HUES6 (cell line): Measurements from ENCODE around the gene CFAP46.

Source experiments
- H3K27ac ChIP-seq: 2 replicates; pipeline ENCODE4 v1.7.0; 2013; ENCODE audit warnings: low read depth, mild to moderate bottlenecking, low read length, inconsistent platforms
- H3K27me3 ChIP-seq: 2 replicates; pipeline ENCODE4 v1.6.1; 2013; ENCODE audit warnings: low read length; ENCODE audit not compliant: control insufficient read depth, insufficient read depth
- H3K36me3 ChIP-seq: 2 replicates; pipeline ENCODE4 v1.6.1; 2013; ENCODE audit warnings: low read length; ENCODE audit not compliant: control insufficient read depth, insufficient read depth
- H3K4me1 ChIP-seq: 2 replicates; pipeline ENCODE4 v1.6.1; 2013; ENCODE audit warnings: low read length; ENCODE audit not compliant: control insufficient read depth, insufficient read depth
- H3K4me3 ChIP-seq: 2 replicates; pipeline ENCODE4 v1.5.1; 2013; ENCODE audit warnings: low read depth, low read length
- H3K9ac ChIP-seq: one replicate; pipeline ENCODE4 v1.6.1; 2013; ENCODE audit warnings: mild to moderate bottlenecking, low read length
- H3K9me3 ChIP-seq: 2 replicates; pipeline ENCODE4 v1.6.1; 2013; ENCODE audit warnings: low read depth, low read length; ENCODE audit not compliant: control insufficient read depth, insufficient read depth

Gene CFAP46

GRCh38 chr10:132915411-132915810, 27.0 kb downstream of the CFAP46 start:
- Histone ChIP-seq H3K9me3 (no peaks in the 10 kb centered on the region), H3K36me3 (no peaks in the 10 kb centered on the region), H3K9ac (no peak overlapping the region), H3K4me3 (no peak overlapping the region), H3K27me3 (peaks cover 6% of the 10 kb centered on the region; the same call in 1 of the 2 replicates), H3K4me1 (peaks cover 11% of the 10 kb centered on the region), H3K27ac (no peak overlapping the region)

GRCh38 chr10:132914732-132915131, 27.6 kb downstream of the CFAP46 start:
- no peaks in the 10 kb centered on the region for H3K36me3 ChIP-seq
- peaks cover 11% of the 10 kb centered on the region for H3K4me1 ChIP-seq
- H3K4me3 ChIP-seq: no peak overlapping the region
- H3K27me3 ChIP-seq: peaks cover 6% of the 10 kb centered on the region; the same call in 1 of the 2 replicates
- no peak overlapping the region for H3K9ac ChIP-seq
- no peak overlapping the region for H3K27ac ChIP-seq
- H3K9me3 ChIP-seq: no peaks in the 10 kb centered on the region

- Histone ChIP-seq H3K36me3 (no peaks in the 10 kb centered on the region), H3K9me3 (no peaks in the 10 kb centered on the region), H3K4me3 (no peak overlapping the region), H3K27me3 (peaks cover 6% of the 10 kb centered on the region; the same call in 1 of the 2 replicates), H3K4me1 (peaks cover 11% of the 10 kb centered on the region), H3K9ac (no peak overlapping the region), H3K27ac (no peak overlapping the region)
Observed at GRCh38 chr10:132913559-132914115, 28.7 kb downstream of the CFAP46 start.

- no peaks in the 10 kb centered on the region for H3K9me3 ChIP-seq
- no peak overlapping the region for H3K27ac ChIP-seq
- no peak overlapping the region for H3K4me3 ChIP-seq
- peaks cover 11% of the 10 kb centered on the region for H3K4me1 ChIP-seq
- no peak overlapping the region for H3K9ac ChIP-seq
- peaks cover 6% of the 10 kb centered on the region; the same call in 1 of the 2 replicates for H3K27me3 ChIP-seq
- no peaks in the 10 kb centered on the region for H3K36me3 ChIP-seq
Observed at GRCh38 chr10:132912713-132913558, 29.4 kb downstream of the CFAP46 start.

- Histone ChIP-seq H3K4me3 (no peak overlapping the region), H3K4me1 (peaks cover 11% of the 10 kb centered on the region), H3K27me3 (peaks cover 6% of the 10 kb centered on the region; the same call in 1 of the 2 replicates), H3K9me3 (no peaks in the 10 kb centered on the region), H3K36me3 (no peaks in the 10 kb centered on the region), H3K9ac (no peak overlapping the region), H3K27ac (no peak overlapping the region)
Observed at GRCh38 chr10:132912225-132912712, 30.1 kb downstream of the CFAP46 start.

- no peak overlapping the region for H3K27ac ChIP-seq
- H3K4me3 ChIP-seq: no peak overlapping the region
- peaks cover 6% of the 10 kb centered on the region; the same call in 1 of the 2 replicates for H3K27me3 ChIP-seq
- no peak overlapping the region for H3K9ac ChIP-seq
- H3K4me1 ChIP-seq: peaks cover 11% of the 10 kb centered on the region
- H3K36me3 ChIP-seq: no peaks in the 10 kb centered on the region
- no peaks in the 10 kb centered on the region for H3K9me3 ChIP-seq
Observed at GRCh38 chr10:132911786-132912097, 30.6 kb downstream of the CFAP46 start.

- peaks cover 11% of the 10 kb centered on the region for H3K4me1 ChIP-seq
- H3K27me3 ChIP-seq: peaks cover 6% of the 10 kb centered on the region; the same call in 1 of the 2 replicates
- H3K9ac ChIP-seq: no peak overlapping the region
- H3K27ac ChIP-seq: no peak overlapping the region
- no peaks in the 10 kb centered on the region for H3K36me3 ChIP-seq
- no peak overlapping the region for H3K4me3 ChIP-seq
- H3K9me3 ChIP-seq: no peaks in the 10 kb centered on the region
Observed at GRCh38 chr10:132910901-132911785, 31.2 kb downstream of the CFAP46 start.

- H3K4me3 ChIP-seq: no peak overlapping the region
- H3K9me3 ChIP-seq: 0 out of 2 replicates have a peak, but pooled peaks cover 4% of the 10 kb centered on the region
- H3K27ac ChIP-seq: no peak overlapping the region
- H3K4me1 ChIP-seq: peaks cover 11% of the 10 kb centered on the region
- no peaks in the 10 kb centered on the region for H3K36me3 ChIP-seq
- H3K9ac ChIP-seq: no peak overlapping the region
- H3K27me3 ChIP-seq: peaks cover 6% of the 10 kb centered on the region; the same call in 1 of the 2 replicates
Observed at GRCh38 chr10:132910186-132910880, 32.0 kb downstream of the CFAP46 start.

GRCh38 chr10:132909491-132910071, 32.8 kb downstream of the CFAP46 start:
- H3K9ac ChIP-seq: no peak overlapping the region
- H3K27me3 ChIP-seq: peaks cover 6% of the 10 kb centered on the region; the same call in 1 of the 2 replicates
- H3K27ac ChIP-seq: no peak overlapping the region
- peaks cover 9% of the 10 kb centered on the region; the same call in 1 of the 2 replicates for H3K9me3 ChIP-seq
- H3K4me1 ChIP-seq: peaks cover 11% of the 10 kb centered on the region
- H3K4me3 ChIP-seq: no peak overlapping the region
- H3K36me3 ChIP-seq: no peaks in the 10 kb centered on the region
